ENCODE results near the gene AUP1. TPM values are rescaled to one million over a fixed set of nuclear protein-coding genes. Genes with fewer than 3 reads are reported as not detected.
A peak's percentile ranks its signal among the peaks of the same experiment; 100 is the strongest.

The AUP1 gene
- total RNA-seq, 6 experiments from 2014 or later, result 64.6 to 109 (median 80.4) TPM

DNA sequence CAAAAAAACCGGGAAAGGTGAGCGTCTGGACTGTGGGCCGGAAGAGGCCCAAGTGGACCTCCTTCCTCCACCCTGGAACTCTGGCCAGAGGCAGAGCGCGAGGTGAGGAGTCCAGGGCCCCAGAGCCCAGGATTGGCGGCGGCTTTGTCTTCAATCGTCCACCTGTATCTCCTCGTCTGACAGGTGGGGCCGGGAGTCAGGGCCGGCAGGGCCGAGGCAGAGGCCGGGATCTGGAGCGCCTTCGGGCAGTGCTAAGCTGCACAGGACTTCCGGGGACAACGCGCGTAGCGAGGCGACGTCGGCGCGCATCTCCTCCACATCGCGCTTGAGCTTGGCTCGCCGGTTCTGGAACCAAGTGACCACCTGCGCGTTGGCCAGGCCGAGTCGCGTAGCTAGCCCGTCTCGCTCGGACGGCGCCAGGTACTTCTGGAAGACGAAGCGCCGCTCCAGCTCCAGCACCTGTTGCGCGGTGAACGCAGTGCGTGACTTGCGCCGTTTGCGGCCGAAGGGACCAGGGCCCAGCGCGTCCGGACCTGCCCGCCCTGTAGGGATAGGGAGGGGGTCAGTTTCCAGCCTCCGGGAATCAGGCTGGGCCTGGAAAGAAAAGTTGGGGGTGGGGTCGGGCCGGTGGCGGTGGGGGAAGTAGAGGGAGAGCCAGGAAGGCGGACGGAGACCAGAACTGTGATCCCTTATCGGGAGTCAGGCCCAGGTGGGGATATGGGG lies 31.6 kb downstream of the AUP1 start:
- intact Hi-C loops (cut with DNase I), result no loop called here
- Histone ChIP-seq H3K4me1 (peaks cover 0 to 63% (median 17%) of the 10 kb centered on the region in 4 donors), H3K27ac (peak overlapping the region in 2 of 3 donors; percentile 5 to 66), H3K36me3 (peaks cover 0 to 10% (median 5%) of the 10 kb centered on the region in 4 donors), H3K27me3 (no peaks in the 10 kb centered on the region), H3K4me3 (peak overlapping the region; percentile 37 to 55 (median 44)), H3K9me3 (no peaks in the 10 kb centered on the region)
- TF ChIP-seq, protein P1, sequence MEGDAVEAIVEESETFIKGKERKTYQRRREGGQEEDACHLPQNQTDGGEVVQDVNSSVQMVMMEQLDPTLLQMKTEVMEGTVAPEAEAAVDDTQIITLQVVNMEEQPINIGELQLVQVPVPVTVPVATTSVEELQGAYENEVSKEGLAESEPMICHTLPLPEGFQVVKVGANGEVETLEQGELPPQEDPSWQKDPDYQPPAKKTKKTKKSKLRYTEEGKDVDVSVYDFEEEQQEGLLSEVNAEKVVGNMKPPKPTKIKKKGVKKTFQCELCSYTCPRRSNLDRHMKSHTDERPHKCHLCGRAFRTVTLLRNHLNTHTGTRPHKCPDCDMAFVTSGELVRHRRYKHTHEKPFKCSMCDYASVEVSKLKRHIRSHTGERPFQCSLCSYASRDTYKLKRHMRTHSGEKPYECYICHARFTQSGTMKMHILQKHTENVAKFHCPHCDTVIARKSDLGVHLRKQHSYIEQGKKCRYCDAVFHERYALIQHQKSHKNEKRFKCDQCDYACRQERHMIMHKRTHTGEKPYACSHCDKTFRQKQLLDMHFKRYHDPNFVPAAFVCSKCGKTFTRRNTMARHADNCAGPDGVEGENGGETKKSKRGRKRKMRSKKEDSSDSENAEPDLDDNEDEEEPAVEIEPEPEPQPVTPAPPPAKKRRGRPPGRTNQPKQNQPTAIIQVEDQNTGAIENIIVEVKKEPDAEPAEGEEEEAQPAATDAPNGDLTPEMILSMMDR (IDR thresholded peaks at IDR 0.05), result no peak
- no peak for TF ChIP-seq POLR2A (IDR thresholded peaks at IDR 0.05)
- WGBS (ENCODE audit: insufficient coverage, low coverage, low lambda C conversion rate, missing lambda C conversion rate), result 22% methylated on average over 11 of the region's 61 CpGs
- DNase-seq, result peak in 2 of 3 donors; percentile 55 to 59
- ATAC-seq, result peak; percentile 6 to 29 (median 16)

DNA sequence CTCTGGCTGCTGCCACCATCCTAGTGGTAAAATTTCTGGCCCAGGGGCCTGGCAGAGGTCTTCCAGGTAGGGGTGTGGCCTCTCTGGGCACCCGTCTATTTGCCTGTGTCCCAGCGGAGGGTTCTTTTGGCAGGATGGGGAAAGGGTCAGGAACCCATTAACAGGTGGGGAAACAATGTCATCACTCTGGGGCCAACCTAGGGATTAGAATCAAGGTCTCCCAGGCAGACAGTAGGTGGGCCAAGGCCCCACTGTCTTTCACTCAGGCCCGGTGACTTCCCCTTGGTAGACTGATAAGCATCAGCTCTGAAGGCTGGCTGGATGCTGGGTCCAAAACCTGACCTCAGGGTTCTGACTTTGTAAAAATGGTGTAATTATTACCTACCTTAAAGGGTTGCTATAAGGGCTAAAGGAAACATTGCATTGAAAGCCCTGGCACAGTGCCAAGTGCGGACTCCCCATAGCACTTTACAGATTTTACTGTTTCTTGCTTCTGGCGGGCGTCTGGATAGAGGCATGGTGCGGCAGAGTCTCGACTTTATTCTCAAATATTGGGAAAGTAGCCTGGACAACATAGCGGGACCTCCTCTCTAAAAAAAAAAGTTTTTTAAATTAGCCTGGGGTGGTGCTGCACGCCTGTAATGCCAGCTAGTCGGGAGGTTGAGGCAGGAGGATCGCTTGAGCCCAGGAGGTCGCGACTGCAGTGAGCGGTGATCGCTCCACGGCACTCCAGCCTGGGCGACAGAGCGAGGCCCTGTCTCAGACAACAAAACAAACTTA lies 32.3 kb downstream of the AUP1 start:
- DNase-seq (no peak), ATAC-seq (no peak)
- intact Hi-C loops (cut with DNase I), result no loop called here
- TF ChIP-seq POLR2A (IDR thresholded peaks at IDR 0.05), result no peak
- TF ChIP-seq, protein P1 (IDR thresholded peaks at IDR 0.05), result no peak
- H3K4me1 ChIP-seq, result peaks cover 0 to 70% (median 21%) of the 10 kb centered on the region in 4 donors
- H3K9me3 ChIP-seq, result no peaks in the 10 kb centered on the region
- H3K4me3 ChIP-seq, result peak overlapping the region in 2 of 3 donors; percentile 37 to 55
- peaks cover 0 to 17% (median 7%) of the 10 kb centered on the region in 4 donors for H3K36me3 ChIP-seq
- peak overlapping the region in 1 of 3 donors; percentile 66 for H3K27ac ChIP-seq
- 34% methylated on average over 15 of the region's 19 CpGs for whole genome bisulfite sequencing (ENCODE audit: insufficient coverage, low coverage, low lambda C conversion rate, missing lambda C conversion rate)
- no peaks in the 10 kb centered on the region for H3K27me3 ChIP-seq

DNA sequence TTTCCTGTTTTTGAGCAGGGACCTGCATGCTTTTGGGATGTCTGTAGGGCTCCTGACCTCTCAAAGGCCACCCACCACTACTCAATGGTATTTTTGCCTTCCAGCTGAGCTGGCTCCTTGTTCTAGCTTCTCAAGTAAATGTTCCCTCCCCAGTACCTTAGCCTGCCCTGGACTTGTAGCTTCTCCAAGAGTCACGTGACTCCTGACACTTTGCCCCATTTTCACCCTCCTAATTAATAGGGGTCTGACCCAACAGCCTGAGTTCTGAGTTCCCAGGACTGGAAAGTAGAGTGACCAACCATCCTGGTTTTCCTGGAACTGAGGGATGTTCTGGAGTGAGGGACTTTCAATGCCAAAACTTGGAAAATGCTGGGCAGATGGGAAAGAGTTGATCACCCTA lies 34.1 kb downstream of the AUP1 start:
- DNase-seq (no peak), ATAC-seq (no peak)
- H3K4me3 ChIP-seq, result no peak overlapping the region
- intact Hi-C loops (cut with DNase I), result no loop called here
- H3K36me3 ChIP-seq, result peaks cover 0 to 32% (median 9%) of the 10 kb centered on the region in 4 donors
- peaks cover 0 to 75% (median 28%) of the 10 kb centered on the region in 4 donors for H3K4me1 ChIP-seq
- H3K27ac ChIP-seq, result no peak overlapping the region
- H3K27me3 ChIP-seq, result no peaks in the 10 kb centered on the region
- no peak for TF ChIP-seq POLR2A (IDR thresholded peaks at IDR 0.05)
- TF ChIP-seq, protein P1 (IDR thresholded peaks at IDR 0.05), result no peak
- H3K9me3 ChIP-seq, result no peaks in the 10 kb centered on the region
- whole genome bisulfite sequencing (ENCODE audit: insufficient coverage, low coverage, low lambda C conversion rate, missing lambda C conversion rate), result 73% methylated on average over 1 of the region's 1 CpG

DNA sequence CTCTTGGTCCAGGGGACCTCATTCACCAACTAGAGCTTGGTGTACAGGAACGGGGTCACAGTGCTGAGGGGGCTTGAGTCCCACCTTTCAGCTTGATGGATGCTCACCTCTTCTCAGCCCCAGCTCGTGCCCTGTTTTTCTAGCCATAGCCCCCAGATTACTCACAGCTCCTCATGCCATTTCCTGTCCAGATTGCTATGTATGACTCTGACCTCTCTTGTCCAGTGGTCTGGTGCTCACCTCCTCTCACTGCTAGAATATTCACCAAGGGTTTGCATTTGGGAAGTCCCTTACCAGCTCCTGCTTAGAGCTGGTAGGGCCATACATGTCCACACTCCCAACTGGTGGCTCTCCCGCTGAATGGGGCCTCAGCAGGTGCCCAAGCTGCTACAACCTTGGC lies 36.0 kb downstream of the AUP1 start:
- TF ChIP-seq POLR2A (IDR thresholded peaks at IDR 0.05), result no peak
- TF ChIP-seq, protein P1 (IDR thresholded peaks at IDR 0.05), result no peak
- Histone ChIP-seq H3K9me3 (no peaks in the 10 kb centered on the region), H3K4me3 (no peak overlapping the region), H3K27me3 (no peaks in the 10 kb centered on the region), H3K4me1 (peaks cover 0 to 75% (median 25%) of the 10 kb centered on the region in 4 donors), H3K27ac (no peak overlapping the region), H3K36me3 (peaks cover 0 to 32% (median 9%) of the 10 kb centered on the region in 4 donors)
- 60% methylated on average over 1 of the region's 3 CpGs for WGBS (ENCODE audit: insufficient coverage, low coverage, low lambda C conversion rate, missing lambda C conversion rate)
- DNase-seq (no peak), ATAC-seq (no peak)
- intact Hi-C loops (cut with DNase I), result no loop called here
